ENCODE measurements around the gene AUTS2. TPM values are rescaled to one million over a fixed set of nuclear protein-coding genes. Genes with fewer than 3 reads are reported as not detected.

AUTS2 gene
- total RNA-seq, 1 donor from 2014 or later, result 56.0 TPM

DNA sequence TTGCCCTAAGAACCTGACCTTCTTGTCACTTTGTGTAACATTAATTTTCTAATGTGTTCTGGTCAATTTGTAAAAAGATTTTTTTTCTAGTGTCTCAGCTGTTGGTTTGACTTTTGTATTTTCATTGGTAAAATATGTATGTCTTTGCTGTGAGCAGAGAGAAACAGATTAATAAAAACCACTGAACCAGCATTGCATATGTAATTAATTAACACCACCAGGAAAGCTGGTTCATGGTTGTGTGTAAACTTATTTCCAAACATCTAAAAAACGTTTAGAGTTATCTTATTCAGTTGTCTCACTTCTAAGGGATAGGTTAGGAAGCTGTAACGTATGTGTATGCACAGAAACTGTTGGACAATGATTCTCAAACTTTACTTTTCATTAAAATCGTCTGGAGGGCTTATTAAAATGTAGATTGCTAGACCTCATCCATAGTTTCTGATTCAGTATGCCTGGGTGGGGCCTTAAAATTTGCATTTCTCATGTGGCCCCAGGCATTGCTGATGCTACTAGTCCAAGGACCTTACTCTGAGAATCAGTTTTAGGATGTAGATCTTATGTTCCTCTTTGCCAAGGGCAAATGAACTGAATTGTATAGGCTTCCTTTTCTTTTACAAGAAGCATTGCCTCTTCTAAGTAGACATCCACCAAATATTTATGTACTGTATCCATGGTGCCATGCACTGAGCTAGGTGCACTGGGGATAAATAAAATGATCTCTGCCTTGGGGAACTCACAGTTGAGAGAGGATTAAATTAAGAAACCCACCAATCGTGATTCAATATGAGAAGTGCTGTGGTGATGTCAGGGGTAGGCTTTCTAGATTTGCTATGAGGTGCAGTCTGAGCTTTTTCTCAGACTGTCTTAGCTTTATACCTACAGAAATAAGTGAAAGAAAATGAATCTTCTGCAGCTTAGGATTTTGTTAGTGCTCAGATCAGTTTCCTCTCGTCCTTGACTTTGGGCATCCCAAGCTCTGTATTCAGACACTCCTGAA lies 98.7 kb downstream of the AUTS2 start:
- intact Hi-C loops (cut with DNase I), result no loop called here
- no peaks in the 10 kb centered on the region for H3K9me3 ChIP-seq
- ATAC-seq (no peak), DNase-seq (no peak)
- H3K27me3 ChIP-seq, result no peaks in the 10 kb centered on the region
- H3K27ac ChIP-seq, result no peak overlapping the region
- peaks cover 5% of the 10 kb centered on the region for H3K4me1 ChIP-seq
- TF ChIP-seq, protein P1, sequence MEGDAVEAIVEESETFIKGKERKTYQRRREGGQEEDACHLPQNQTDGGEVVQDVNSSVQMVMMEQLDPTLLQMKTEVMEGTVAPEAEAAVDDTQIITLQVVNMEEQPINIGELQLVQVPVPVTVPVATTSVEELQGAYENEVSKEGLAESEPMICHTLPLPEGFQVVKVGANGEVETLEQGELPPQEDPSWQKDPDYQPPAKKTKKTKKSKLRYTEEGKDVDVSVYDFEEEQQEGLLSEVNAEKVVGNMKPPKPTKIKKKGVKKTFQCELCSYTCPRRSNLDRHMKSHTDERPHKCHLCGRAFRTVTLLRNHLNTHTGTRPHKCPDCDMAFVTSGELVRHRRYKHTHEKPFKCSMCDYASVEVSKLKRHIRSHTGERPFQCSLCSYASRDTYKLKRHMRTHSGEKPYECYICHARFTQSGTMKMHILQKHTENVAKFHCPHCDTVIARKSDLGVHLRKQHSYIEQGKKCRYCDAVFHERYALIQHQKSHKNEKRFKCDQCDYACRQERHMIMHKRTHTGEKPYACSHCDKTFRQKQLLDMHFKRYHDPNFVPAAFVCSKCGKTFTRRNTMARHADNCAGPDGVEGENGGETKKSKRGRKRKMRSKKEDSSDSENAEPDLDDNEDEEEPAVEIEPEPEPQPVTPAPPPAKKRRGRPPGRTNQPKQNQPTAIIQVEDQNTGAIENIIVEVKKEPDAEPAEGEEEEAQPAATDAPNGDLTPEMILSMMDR (IDR thresholded peaks at IDR 0.05), result no peak
- H3K4me3 ChIP-seq, result no peak overlapping the region
- no peaks in the 10 kb centered on the region for H3K36me3 ChIP-seq

DNA sequence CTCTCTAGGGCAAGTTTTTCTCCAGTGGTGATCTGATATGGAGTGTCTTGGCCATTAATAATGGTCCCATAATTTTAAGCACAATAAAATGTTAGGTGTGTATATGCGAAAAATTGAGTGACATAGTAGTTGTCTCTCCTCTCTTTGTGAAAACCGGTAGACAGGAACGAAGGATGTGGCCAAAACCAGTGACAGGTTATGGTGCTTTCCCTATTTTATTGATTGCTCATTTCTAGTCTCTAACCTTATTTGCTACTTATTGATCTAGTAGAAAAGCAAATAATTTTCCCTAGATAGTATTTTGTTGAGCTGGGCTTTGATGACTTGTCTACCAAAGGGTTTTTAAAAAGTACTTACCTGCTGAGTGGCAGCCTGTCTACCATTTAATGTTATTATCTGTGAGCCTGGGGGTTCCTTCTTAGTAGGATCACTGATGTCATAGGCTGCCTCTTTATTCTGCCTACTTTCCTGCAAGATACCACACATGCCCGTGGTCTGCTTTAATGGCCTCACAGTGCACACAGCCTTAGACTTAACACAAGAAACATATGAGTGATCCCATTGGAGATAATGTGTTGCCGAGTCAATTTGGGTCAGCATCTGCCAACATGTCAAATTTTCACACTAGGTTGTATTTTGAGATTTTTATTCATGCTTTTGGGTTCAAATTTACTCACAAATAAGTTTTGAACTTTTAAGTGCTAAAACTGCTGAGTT lies 100.0 kb downstream of the AUTS2 start:
- ATAC-seq (no peak), DNase-seq (no peak)
- H3K4me3 ChIP-seq, result no peak overlapping the region
- H3K27ac ChIP-seq, result no peak overlapping the region
- no peaks in the 10 kb centered on the region for H3K36me3 ChIP-seq
- H3K27me3 ChIP-seq, result no peaks in the 10 kb centered on the region
- TF ChIP-seq, protein P1 (IDR thresholded peaks at IDR 0.05), result no peak
- H3K9me3 ChIP-seq, result no peaks in the 10 kb centered on the region
- intact Hi-C loops (cut with DNase I), result no loop called here
- H3K4me1 ChIP-seq, result peaks cover 3% of the 10 kb centered on the region

DNA sequence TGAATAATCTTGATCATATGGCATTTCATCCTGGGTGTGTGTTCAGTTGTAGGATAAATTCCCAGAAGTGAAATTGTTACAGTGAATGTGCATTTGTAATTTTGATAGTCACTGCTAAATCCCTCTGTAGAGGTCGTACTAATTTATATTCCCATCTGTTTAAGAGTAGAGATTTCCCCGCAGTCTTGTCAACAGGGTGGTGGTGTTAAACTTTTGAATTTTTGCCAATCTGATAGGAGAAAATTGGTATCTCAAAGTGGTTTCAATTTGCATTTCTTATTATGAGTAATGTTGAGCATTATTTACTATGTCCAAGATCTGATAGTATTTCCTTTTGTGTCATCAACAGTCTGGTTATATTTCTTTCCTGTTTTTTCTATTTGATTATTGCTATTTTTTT lies 101.7 kb downstream of the AUTS2 start:
- H3K27ac ChIP-seq, result no peak overlapping the region
- intact Hi-C loops (cut with DNase I), result no loop called here
- H3K36me3 ChIP-seq, result no peaks in the 10 kb centered on the region
- H3K4me1 ChIP-seq, result peaks cover 4% of the 10 kb centered on the region
- TF ChIP-seq, protein P1 (IDR thresholded peaks at IDR 0.05), result no peak
- DNase-seq (no peak), ATAC-seq (no peak)
- H3K27me3 ChIP-seq, result no peaks in the 10 kb centered on the region
- H3K4me3 ChIP-seq, result no peak overlapping the region
- H3K9me3 ChIP-seq, result no peaks in the 10 kb centered on the region

DNA sequence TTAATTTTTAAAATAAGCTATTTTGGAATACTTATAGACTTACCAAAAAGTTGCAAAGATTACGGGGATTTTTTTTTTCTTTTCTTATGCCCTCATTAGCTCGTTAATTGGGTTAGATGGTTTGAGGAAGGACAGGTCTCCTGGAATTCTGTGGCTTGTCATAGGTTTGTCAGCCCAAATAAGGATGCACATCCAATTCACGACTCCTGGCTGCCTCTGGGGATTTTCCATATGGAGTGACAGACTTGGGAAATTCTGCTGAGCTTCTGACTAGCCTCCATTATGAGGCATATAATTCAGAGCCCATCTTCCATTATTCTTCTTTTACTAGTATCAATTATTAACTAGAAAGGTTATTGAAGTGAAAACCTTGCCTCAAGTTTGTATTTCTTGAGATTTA lies 102.1 kb downstream of the AUTS2 start:
- H3K27ac ChIP-seq, result no peak overlapping the region
- no peaks in the 10 kb centered on the region for H3K36me3 ChIP-seq
- H3K27me3 ChIP-seq, result no peaks in the 10 kb centered on the region
- H3K4me1 ChIP-seq, result peaks cover 4% of the 10 kb centered on the region
- H3K9me3 ChIP-seq, result no peaks in the 10 kb centered on the region
- no peak overlapping the region for H3K4me3 ChIP-seq
- intact Hi-C loops (cut with DNase I), result no loop called here
- TF ChIP-seq, protein P1 (IDR thresholded peaks at IDR 0.05), result no peak
- DNase-seq (no peak), ATAC-seq (no peak)

DNA sequence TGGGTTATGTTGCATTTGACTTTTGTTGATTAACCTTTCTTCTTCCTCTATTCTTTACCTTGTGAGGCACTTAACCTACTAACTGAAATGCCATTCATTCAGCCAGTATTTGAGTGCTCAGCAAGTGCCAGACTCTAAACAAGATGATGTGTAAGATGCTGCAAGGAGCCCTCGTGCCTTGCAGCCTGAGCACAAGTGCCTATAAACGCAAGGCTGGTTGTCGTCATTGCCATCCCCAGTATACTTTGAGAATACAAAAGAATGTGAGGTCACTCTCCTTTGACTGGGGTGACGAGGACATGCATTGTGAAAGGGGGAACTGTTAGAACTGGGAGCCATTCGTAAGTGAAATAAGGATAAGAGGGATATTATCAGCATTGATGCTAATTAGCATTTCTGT lies 103.0 kb downstream of the AUTS2 start:
- Histone ChIP-seq H3K4me1 (peaks cover 4% of the 10 kb centered on the region), H3K27me3 (no peaks in the 10 kb centered on the region), H3K4me3 (no peak overlapping the region), H3K36me3 (no peaks in the 10 kb centered on the region), H3K9me3 (no peaks in the 10 kb centered on the region), H3K27ac (no peak overlapping the region)
- intact Hi-C loops (cut with DNase I), result no loop called here
- no peak for DNase-seq
- TF ChIP-seq, protein P1 (IDR thresholded peaks at IDR 0.05), result no peak
- peak; percentile 46 for ATAC-seq
